Placental pericyte (primary cell): ENCODE results near the gene SLC27A2. TPM values are rescaled to one million over a fixed set of nuclear protein-coding genes. Genes with fewer than 3 reads are reported as not detected.

Source experiments
- small RNA-seq: library from RNA; depleted of rRNA; stranded (forward); fragments of <200 nt; gene quantifications from one replicate; pipeline ENCODE3, GENCODE V24; 2012; ENCODE audit warnings: low replicate concordance
- total RNA-seq: library from RNA; depleted of rRNA; stranded (reverse); fragments of >200 nt; gene quantifications from 2 replicates; pipeline ENCODE4 v1.2.3, GENCODE V29; 2012

SLC27A2 gene
- 0.66 TPM in 1 of 2 replicates, not detected in the other for total RNA-seq

DNA sequence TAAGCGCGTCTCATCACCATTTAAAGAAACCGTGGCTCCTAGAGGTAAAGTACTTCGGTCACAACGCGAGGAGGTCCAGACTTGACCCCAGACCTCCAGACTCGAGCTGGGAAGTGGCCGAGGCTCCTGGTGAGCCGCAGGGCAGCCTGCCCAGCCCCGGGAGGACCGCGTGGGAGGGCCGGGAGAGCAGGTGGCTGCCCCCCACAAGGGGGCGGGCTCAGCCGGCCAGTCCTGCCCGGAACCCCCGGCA is at the start of gene SLC27A2:
Gene SLC27A2 (plus strand): TSS at position 228 of the 250 bp plus-strand sequence. CDS start 232 bp downstream, outside the sequence.

DNA sequence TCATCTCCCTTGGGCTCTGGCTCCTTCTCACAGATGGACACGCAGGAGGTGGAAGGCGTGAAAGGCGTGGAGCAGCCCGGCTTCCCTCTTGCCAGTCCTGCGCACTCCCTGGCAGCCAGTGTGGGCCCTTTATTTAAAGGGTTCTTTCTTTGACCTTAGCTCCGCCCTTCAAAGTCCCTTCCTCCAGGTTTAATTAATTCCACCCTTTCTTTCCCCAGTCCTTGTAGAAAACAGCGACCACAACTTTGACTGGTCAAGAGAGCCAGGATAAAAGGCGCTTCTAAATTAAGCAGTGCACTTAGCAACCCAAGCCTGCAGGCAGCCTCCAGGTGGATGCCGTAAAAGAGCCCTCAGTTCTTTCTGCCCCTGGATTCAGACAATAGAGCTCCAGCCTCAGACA is 83.6 kb downstream of the SLC27A2 start, which contains the start of gene HDC:
Gene HDC (minus strand): TSS at position 107 of the 400 bp plus-strand sequence. CDS start 103 bp downstream, at position 4.

Small RNAs within 50 kb of the gene (small RNA-seq; reads per million reads assigned to genes)
- not detected for gene RF00019

Other genes with a start within 250 kb of the SLC27A2 start
- gene ATP8B4, start 63.0 kb upstream of the SLC27A2 start, total RNA-seq: 2.7 and 5.3 TPM in 2 replicates
- gene HDC, start 83.5 kb downstream of the SLC27A2 start, total RNA-seq: not detected in 2 replicates
- gene GABPB1, start 173.0 kb downstream of the SLC27A2 start, total RNA-seq: 36.5 and 78.5 TPM in 2 replicates
- 53.8 and 59.6 TPM in 2 replicates for gene USP8, start 242.2 kb downstream of the SLC27A2 start, total RNA-seq